Measurements from ENCODE around the gene SPRY4. TPM values are rescaled to one million over a fixed set of nuclear protein-coding genes. Genes with fewer than 3 reads are reported as not detected.
A peak's percentile ranks its signal among the peaks of the same experiment; 100 is the strongest.
"Not testable (repeated sequence)": the region's sequence is repeated elsewhere in the genome, so short reads cannot be mapped to it uniquely, and the experiment has no call there.

SPRY4 gene
- total and polyA plus RNA-seq, 9 donors: 26.4 to 89.4 (median 59.4) TPM

- H3K9me3 ChIP-seq (replicated peaks; ENCODE audit: control insufficient read depth, low read depth, low read length): no peaks in the 10 kb centered on the region
- H3K36me3 ChIP-seq (ENCODE audit: control insufficient read depth, insufficient read depth, low read length): peaks cover 3% of the 10 kb centered on the region
- WGBS (ENCODE audit: insufficient coverage): 76% methylated on average over 4 of the region's 6 CpGs
- no peak overlapping the region for H3K27ac ChIP-seq (ENCODE audit: low read length)
- H3K27me3 ChIP-seq (ENCODE audit: control insufficient read depth, insufficient read depth, low read length): no peaks in the 10 kb centered on the region
- H3K4me3 ChIP-seq (ENCODE audit: low read length): no peak overlapping the region
- no peak for DNase-seq
- peaks cover 28% of the 10 kb centered on the region for H3K4me1 ChIP-seq (ENCODE audit: control insufficient read depth, insufficient read depth, low read length)
Observed at GRCh38 chr5:142298789-142299188, 26.0 kb downstream of the SPRY4 start.

GRCh38 chr5:142297786-142298185, 27.0 kb downstream of the SPRY4 start:
- not testable (repeated sequence) for H3K9me3 ChIP-seq (replicated peaks; ENCODE audit: control insufficient read depth, low read depth, low read length); H3K27me3 ChIP-seq (ENCODE audit: control insufficient read depth, insufficient read depth, low read length); H3K36me3 ChIP-seq (ENCODE audit: control insufficient read depth, insufficient read depth, low read length); H3K4me3 ChIP-seq (ENCODE audit: low read length); DNase-seq
- peaks cover 27% of the 10 kb centered on the region for H3K4me1 ChIP-seq (ENCODE audit: control insufficient read depth, insufficient read depth, low read length)
- H3K27ac ChIP-seq (ENCODE audit: low read length): peak overlapping the region; percentile 80
- WGBS (ENCODE audit: insufficient coverage): no CpG with 5 or more reads among the region's 5 CpGs

GRCh38 chr5:142296914-142297417, 27.9 kb downstream of the SPRY4 start:
- peaks cover 27% of the 10 kb centered on the region for H3K4me1 ChIP-seq (ENCODE audit: control insufficient read depth, insufficient read depth, low read length)
- peak; percentile 95 for DNase-seq
- no peak overlapping the region for H3K4me3 ChIP-seq (ENCODE audit: low read length)
- H3K27ac ChIP-seq (ENCODE audit: low read length): peak overlapping the region; percentile 80
- H3K36me3 ChIP-seq (ENCODE audit: control insufficient read depth, insufficient read depth, low read length): no peaks in the 10 kb centered on the region
- WGBS (ENCODE audit: insufficient coverage): no CpG with 5 or more reads among the region's 7 CpGs
- no peaks in the 10 kb centered on the region for H3K27me3 ChIP-seq (ENCODE audit: control insufficient read depth, insufficient read depth, low read length)
- H3K9me3 ChIP-seq (replicated peaks; ENCODE audit: control insufficient read depth, low read depth, low read length): no peaks in the 10 kb centered on the region

- Histone ChIP-seq H3K4me3 (ENCODE audit: low read length) (no peak overlapping the region), H3K27me3 (ENCODE audit: control insufficient read depth, insufficient read depth, low read length) (no peaks in the 10 kb centered on the region), H3K4me1 (ENCODE audit: control insufficient read depth, insufficient read depth, low read length) (peaks cover 27% of the 10 kb centered on the region), H3K27ac (ENCODE audit: low read length) (peak overlapping the region; percentile 75), H3K9me3 (replicated peaks; ENCODE audit: control insufficient read depth, low read depth, low read length) (no peaks in the 10 kb centered on the region), H3K36me3 (ENCODE audit: control insufficient read depth, insufficient read depth, low read length) (no peaks in the 10 kb centered on the region)
- WGBS (ENCODE audit: insufficient coverage): 77% methylated on average over 5 of the region's 8 CpGs
- DNase-seq: no peak
Observed at GRCh38 chr5:142295960-142296860, 28.6 kb downstream of the SPRY4 start.

- Histone ChIP-seq H3K4me3 (ENCODE audit: low read length) (no peak overlapping the region), H3K36me3 (ENCODE audit: control insufficient read depth, insufficient read depth, low read length) (no peaks in the 10 kb centered on the region), H3K27me3 (ENCODE audit: control insufficient read depth, insufficient read depth, low read length) (no peaks in the 10 kb centered on the region), H3K27ac (ENCODE audit: low read length) (peak overlapping the region; percentile 75), H3K4me1 (ENCODE audit: control insufficient read depth, insufficient read depth, low read length) (peaks cover 35% of the 10 kb centered on the region), H3K9me3 (replicated peaks; ENCODE audit: control insufficient read depth, low read depth, low read length) (no peaks in the 10 kb centered on the region)
- DNase-seq: no peak
- 45% methylated on average over 14 of the region's 23 CpGs for WGBS (ENCODE audit: insufficient coverage)
Observed at GRCh38 chr5:142295084-142295758, 29.6 kb downstream of the SPRY4 start.

- H3K9me3 ChIP-seq (replicated peaks; ENCODE audit: control insufficient read depth, low read depth, low read length): no peaks in the 10 kb centered on the region
- H3K36me3 ChIP-seq (ENCODE audit: control insufficient read depth, insufficient read depth, low read length): no peaks in the 10 kb centered on the region
- no peak for DNase-seq
- H3K4me1 ChIP-seq (ENCODE audit: control insufficient read depth, insufficient read depth, low read length): peaks cover 42% of the 10 kb centered on the region
- no peak overlapping the region for H3K4me3 ChIP-seq (ENCODE audit: low read length)
- H3K27me3 ChIP-seq (ENCODE audit: control insufficient read depth, insufficient read depth, low read length): no peaks in the 10 kb centered on the region
- 92% methylated on average over 5 of the region's 5 CpGs for WGBS (ENCODE audit: insufficient coverage)
- H3K27ac ChIP-seq (ENCODE audit: low read length): no peak overlapping the region
Observed at GRCh38 chr5:142293486-142293885, 31.3 kb downstream of the SPRY4 start.

GRCh38 chr5:142292808-142293207, 32.0 kb downstream of the SPRY4 start:
- H3K27me3 ChIP-seq (ENCODE audit: control insufficient read depth, insufficient read depth, low read length): no peaks in the 10 kb centered on the region
- no CpG with 5 or more reads among the region's 3 CpGs for WGBS (ENCODE audit: insufficient coverage)
- no peak for DNase-seq
- no peaks in the 10 kb centered on the region for H3K9me3 ChIP-seq (replicated peaks; ENCODE audit: control insufficient read depth, low read depth, low read length)
- peaks cover 44% of the 10 kb centered on the region for H3K4me1 ChIP-seq (ENCODE audit: control insufficient read depth, insufficient read depth, low read length)
- no peak overlapping the region for H3K27ac ChIP-seq (ENCODE audit: low read length)
- H3K4me3 ChIP-seq (ENCODE audit: low read length): no peak overlapping the region
- no peaks in the 10 kb centered on the region for H3K36me3 ChIP-seq (ENCODE audit: control insufficient read depth, insufficient read depth, low read length)

GRCh38 chr5:142292249-142292648, 32.6 kb downstream of the SPRY4 start:
- H3K27ac ChIP-seq (ENCODE audit: low read length): no peak overlapping the region
- H3K4me3 ChIP-seq (ENCODE audit: low read length): no peak overlapping the region
- 50% methylated on average over 1 of the region's 5 CpGs for WGBS (ENCODE audit: insufficient coverage)
- H3K27me3 ChIP-seq (ENCODE audit: control insufficient read depth, insufficient read depth, low read length): no peaks in the 10 kb centered on the region
- peaks cover 47% of the 10 kb centered on the region for H3K4me1 ChIP-seq (ENCODE audit: control insufficient read depth, insufficient read depth, low read length)
- no peak for DNase-seq
- H3K36me3 ChIP-seq (ENCODE audit: control insufficient read depth, insufficient read depth, low read length): no peaks in the 10 kb centered on the region
- H3K9me3 ChIP-seq (replicated peaks; ENCODE audit: control insufficient read depth, low read depth, low read length): no peaks in the 10 kb centered on the region

- Histone ChIP-seq H3K4me1 (ENCODE audit: control insufficient read depth, insufficient read depth, low read length) (peaks cover 35% of the 10 kb centered on the region), H3K9me3 (replicated peaks; ENCODE audit: control insufficient read depth, low read depth, low read length) (no peaks in the 10 kb centered on the region), H3K4me3 (ENCODE audit: low read length) (no peak overlapping the region), H3K27me3 (ENCODE audit: control insufficient read depth, insufficient read depth, low read length) (no peaks in the 10 kb centered on the region), H3K27ac (ENCODE audit: low read length) (no peak overlapping the region), H3K36me3 (ENCODE audit: control insufficient read depth, insufficient read depth, low read length) (no peaks in the 10 kb centered on the region)
- WGBS (ENCODE audit: insufficient coverage): no CpG with 5 or more reads among the region's 5 CpGs
- no peak for DNase-seq
Observed at GRCh38 chr5:142290577-142291299, 34.1 kb downstream of the SPRY4 start.
